ENCODE results near the gene MRPL34. TPM values are rescaled to one million over a fixed set of nuclear protein-coding genes. Genes with fewer than 3 reads are reported as not detected.

Gene MRPL34
- total RNA-seq, 2 experiments from 2014 or later: 28.4 to 28.7 TPM

- Mint-ChIP-seq H3K4me1 (ENCODE audit: low read depth) (peaks cover 64% of the 10 kb centered on the region), H3K36me3 (ENCODE audit: low read depth) (peaks cover 21% of the 10 kb centered on the region), H3K27ac (peak overlapping the region; percentile 62), H3K4me3 (peak overlapping the region; percentile 62), H3K27me3 (no peaks in the 10 kb centered on the region), H3K9me3 (no peaks in the 10 kb centered on the region)
- Histone ChIP-seq H3K9me3 (ENCODE audit: control insufficient read depth in 1 of 2, insufficient read depth in 1 of 2, low read length in 2 of 2) (no peaks in the 10 kb centered on the region), H3K4me3 (ENCODE audit: low read length) (no peak overlapping the region), H3K36me3 (ENCODE audit: insufficient read depth, low read length) (peaks cover 9% of the 10 kb centered on the region), H3K27me3 (ENCODE audit: control insufficient read depth in 1 of 2, insufficient read depth in 2 of 2, low read length in 2 of 2) (no peaks in the 10 kb centered on the region), H3K27ac (ENCODE audit: low read depth in 1 of 2, low read length in 2 of 2) (no peak overlapping the region), H3K4me1 (ENCODE audit: insufficient read depth, low read length) (peaks cover 74% of the 10 kb centered on the region)
- CTCF ChIA-PET: interaction anchor here (0.6 to 3.4 kb wide), 2 partner anchors 16 to 102 kb away, joined by 3 to 27 read pairs; no protein-coding TSS in a partner anchor
- DNase-seq: no peak
- TF ChIP-seq CTCF (IDR thresholded peaks at IDR 0.05): no peak
- POLR2A ChIA-PET: interaction anchor here (1.8 to 2.1 kb wide), 2 partner anchors 27 to 92 kb away, joined by 9 to 31 read pairs; partner anchors contain the start of genes ANO8 and USE1
- intact Hi-C loops (cut with DNase I, micrococcal nuclease): no loop called here
- ATAC-seq (ENCODE audit: poor library complexity): no peak
Observed at GRCh38 chr19:17307876-17308377, 2.3 kb downstream of the MRPL34 start.

DNA sequence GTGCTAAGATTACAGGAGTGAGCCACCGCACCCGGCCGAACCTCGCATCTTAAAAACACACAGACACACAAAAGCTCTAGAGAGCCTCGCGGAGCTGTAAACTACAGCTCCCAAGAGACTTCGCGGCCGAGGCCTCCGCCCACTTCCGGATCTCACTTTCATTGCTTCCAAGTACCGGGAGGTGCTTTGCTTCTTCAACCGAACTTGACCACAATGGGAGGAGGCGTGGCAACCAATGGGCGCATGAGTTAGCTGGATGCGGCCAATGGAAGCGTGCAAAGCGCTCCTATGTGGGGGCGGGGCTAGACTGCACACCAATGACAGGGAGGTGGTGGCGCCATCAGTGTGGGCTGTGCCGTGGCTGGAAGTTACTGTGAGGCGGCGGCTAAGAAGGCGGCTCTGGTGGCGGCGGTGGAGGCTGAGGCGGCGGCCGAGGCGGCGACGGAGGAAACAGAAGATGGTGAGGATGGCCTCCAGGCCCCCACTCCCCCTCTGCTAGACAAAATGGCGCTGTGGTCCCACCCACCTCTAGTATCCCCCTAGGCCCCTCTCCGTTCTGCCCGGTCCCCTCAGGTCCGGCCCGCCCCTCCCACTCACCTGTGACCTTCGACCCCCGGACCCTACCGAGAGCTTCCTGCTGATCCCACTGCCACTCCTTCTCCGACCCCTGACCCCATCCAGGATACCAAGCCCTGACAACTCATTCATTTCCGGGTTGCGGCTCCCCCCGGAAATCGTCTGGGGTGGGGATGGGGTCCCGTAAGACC lies 3.7 kb downstream of the MRPL34 start, which contains the start of gene DDA1:
DDA1 (plus strand) TSS at position 366 of the 767 bp plus-strand sequence; CDS start at position 458, 92 bp downstream.
- H3K36me3 Mint-ChIP-seq (ENCODE audit: low read depth): peaks cover 29% of the 10 kb centered on the region
- Histone ChIP-seq H3K36me3 (ENCODE audit: insufficient read depth, low read length) (peaks cover 23% of the 10 kb centered on the region), H3K9me3 (ENCODE audit: control insufficient read depth in 1 of 2, insufficient read depth in 1 of 2, low read length in 2 of 2) (no peaks in the 10 kb centered on the region), H3K4me1 (ENCODE audit: insufficient read depth, low read length) (peaks cover 67% of the 10 kb centered on the region), H3K27ac (ENCODE audit: low read depth in 1 of 2, low read length in 2 of 2) (peak within 1 kb of the TSS; percentile 78 to 81), H3K27me3 (ENCODE audit: control insufficient read depth in 1 of 2, insufficient read depth in 2 of 2, low read length in 2 of 2) (no peaks in the 10 kb centered on the region), H3K4me3 (ENCODE audit: low read length) (peak within 1 kb of the TSS; percentile 99)
- POLR2A ChIA-PET: interaction anchor here (0.6 to 2.3 kb wide), 20 partner anchors 10 to 550 kb away, joined by 3 to 31 read pairs (median 5); partner anchors contain the start of genes ANO8, BABAM1, BST2 and HAUS8
- peak within 1 kb of the TSS; percentile 89 for H3K27ac Mint-ChIP-seq
- peak; percentile 87 for ATAC-seq (ENCODE audit: poor library complexity)
- no peak for TF ChIP-seq CTCF (IDR thresholded peaks at IDR 0.05)
- H3K9me3 Mint-ChIP-seq: no peaks in the 10 kb centered on the region
- no peaks in the 10 kb centered on the region for H3K27me3 Mint-ChIP-seq
- CTCF ChIA-PET: interaction anchor here (1.0 to 1.1 kb wide), 3 partner anchors 12 to 82 kb away, joined by 3 read pairs; no protein-coding TSS in a partner anchor
- peak within 1 kb of the TSS; percentile 93 for H3K4me3 Mint-ChIP-seq
- intact Hi-C loops (cut with DNase I, micrococcal nuclease): loop anchor here (1.0 kb wide), 3 partner anchors 25 to 42 kb away; partner anchors contain the start of genes ANO8 (in 1 of the 2), BABAM1 (in 1 of the 2) and GTPBP3 (in 1 of the 2)
- peak; percentile 96 to 100 (median 98) for DNase-seq
- H3K4me1 Mint-ChIP-seq (ENCODE audit: low read depth): peaks cover 52% of the 10 kb centered on the region

- no peak for DNase-seq
Observed at GRCh38 chr19:17309965-17310461, 4.3 kb downstream of the MRPL34 start.

More at GRCh38 chr19:17309965-17310461, 4.3 kb downstream of the MRPL34 start:
- peaks cover 30% of the 10 kb centered on the region for H3K36me3 Mint-ChIP-seq (ENCODE audit: low read depth)
- no peak for TF ChIP-seq CTCF (IDR thresholded peaks at IDR 0.05)
- Histone ChIP-seq H3K4me3 (ENCODE audit: low read length) (peak overlapping the region; percentile 99), H3K9me3 (ENCODE audit: control insufficient read depth in 1 of 2, insufficient read depth in 1 of 2, low read length in 2 of 2) (no peaks in the 10 kb centered on the region), H3K27me3 (ENCODE audit: control insufficient read depth in 1 of 2, insufficient read depth in 2 of 2, low read length in 2 of 2) (no peaks in the 10 kb centered on the region), H3K4me1 (ENCODE audit: insufficient read depth, low read length) (peaks cover 60% of the 10 kb centered on the region), H3K36me3 (ENCODE audit: insufficient read depth, low read length) (peaks cover 29% of the 10 kb centered on the region), H3K27ac (ENCODE audit: low read depth in 1 of 2, low read length in 2 of 2) (peak overlapping the region; percentile 78 to 81)
- no peaks in the 10 kb centered on the region for H3K9me3 Mint-ChIP-seq
- H3K27ac Mint-ChIP-seq: peak overlapping the region; percentile 89
- POLR2A ChIA-PET: interaction anchor here (0.5 to 2.3 kb wide), 11 partner anchors 17 to 296 kb away, joined by 3 to 31 read pairs (median 9); partner anchors contain the start of genes ANO8, BABAM1, BST2 and MVB12A
- intact Hi-C loops (cut with DNase I, micrococcal nuclease): loop anchor here (1.0 kb wide), 3 partner anchors 24 to 43 kb away; partner anchors contain the start of genes ANO8 (in 1 of the 2), BABAM1 (in 1 of the 2) and GTPBP3 (in 1 of the 2)
- H3K4me1 Mint-ChIP-seq (ENCODE audit: low read depth): peaks cover 46% of the 10 kb centered on the region
- ATAC-seq (ENCODE audit: poor library complexity): no peak
- peak overlapping the region; percentile 93 for H3K4me3 Mint-ChIP-seq
- CTCF ChIA-PET: interaction anchor here (0.7 to 0.8 kb wide), 2 partner anchors 17 to 628 kb away, joined by 3 to 6 read pairs; no protein-coding TSS in a partner anchor
- no peaks in the 10 kb centered on the region for H3K27me3 Mint-ChIP-seq
